HG02763 (cell line): ENCODE data around the gene KIRREL1.

ENCODE experiments used
- ATAC-seq: cut with Tn5 transposase; IDR thresholded peaks from one replicate; pipeline ENCODE4 v1.9.1; 2021; ENCODE audit warnings: mild to moderate bottlenecking, moderate library complexity; ENCODE audit not compliant: unreplicated experiment

Gene KIRREL1

GRCh38 chr1:157971769-157972168 is 21.7 kb upstream of the KIRREL1 start:
- ATAC-seq, result no peak

- ATAC-seq, result no peak
These were observed 18.1 kb upstream of the KIRREL1 start for GRCh38 chr1:157975228-157975950.

- no peak for ATAC-seq
These were observed 16.6 kb upstream of the KIRREL1 start for GRCh38 chr1:157976888-157977287.

GRCh38 chr1:157978586-157979403 is 14.7 kb upstream of the KIRREL1 start:
- ATAC-seq, result no peak

GRCh38 chr1:157982136-157982535 is 11.3 kb upstream of the KIRREL1 start:
- ATAC-seq, result no peak

- no peak for ATAC-seq
These were observed 9.7 kb upstream of the KIRREL1 start for GRCh38 chr1:157983787-157984186.

- ATAC-seq, result no peak
These were observed 9.0 kb upstream of the KIRREL1 start for GRCh38 chr1:157984469-157984868.

GRCh38 chr1:157985473-157985872 is 8.0 kb upstream of the KIRREL1 start:
- ATAC-seq, result no peak

GRCh38 chr1:157988002-157988401 is 5.4 kb upstream of the KIRREL1 start:
- no peak for ATAC-seq

GRCh38 chr1:157992031-157992832 is 1.2 kb upstream of the KIRREL1 start:
- no peak for ATAC-seq

- no peak for ATAC-seq
These were observed 655 bp upstream of the KIRREL1 start for GRCh38 chr1:157992833-157993146.

GRCh38 chr1:157993918-157994605 is 617 bp downstream of the KIRREL1 start:
- no peak for ATAC-seq

- ATAC-seq, result no peak
These were observed 1.5 kb downstream of the KIRREL1 start for GRCh38 chr1:157994704-157995582.

GRCh38 chr1:157995583-157996169 is 2.2 kb downstream of the KIRREL1 start:
- no peak for ATAC-seq

GRCh38 chr1:157996433-157996832 is 3.0 kb downstream of the KIRREL1 start:
- no peak for ATAC-seq

GRCh38 chr1:158000507-158000906 is 7.1 kb downstream of the KIRREL1 start:
- no peak for ATAC-seq

- no peak for ATAC-seq
These were observed 8.7 kb downstream of the KIRREL1 start for GRCh38 chr1:158002022-158002630.

GRCh38 chr1:158002631-158003405 is 9.4 kb downstream of the KIRREL1 start:
- ATAC-seq, result no peak
